Hindlimb muscle (tissue), 1 donor: ENCODE results near the gene FCHSD2. TPM values are rescaled to one million over a fixed set of nuclear protein-coding genes. Genes with fewer than 3 reads are reported as not detected.
"Not testable (repeated sequence)": the region's sequence is repeated elsewhere in the genome, so short reads cannot be mapped to it uniquely, and the experiment has no call there.

ENCODE experiments used
- DNase-seq: peaks from one replicate; pipeline ENCODE4 v3.0.0-alpha.2; 2013
- polyA plus RNA-seq: library from polyadenylated mRNA; unstranded; fragments of 120-200 nt; gene quantifications from one replicate; pipeline ENCODE4 v1.2.1, GENCODE V29; 2013; ENCODE audit not compliant: insufficient read length

FCHSD2 gene
- polyA plus RNA-seq, 1 donor: 27.4 TPM

- DNase-seq: no peak
These were observed 281.5 kb downstream of the FCHSD2 start for GRCh38 chr11:72860592-72860991.

GRCh38 chr11:72860010-72860409 lies 282.1 kb downstream of the FCHSD2 start:
- DNase-seq: no peak

- no peak for DNase-seq
These were observed 283.0 kb downstream of the FCHSD2 start for GRCh38 chr11:72859126-72859525.

- DNase-seq: not testable (repeated sequence)
These were observed 283.9 kb downstream of the FCHSD2 start for GRCh38 chr11:72858267-72858666.

- peak; percentile 49 for DNase-seq
These were observed 285.4 kb downstream of the FCHSD2 start for GRCh38 chr11:72856551-72857345.

- no peak for DNase-seq
These were observed 286.1 kb downstream of the FCHSD2 start for GRCh38 chr11:72856065-72856464.

GRCh38 chr11:72851726-72852125 lies 290.4 kb downstream of the FCHSD2 start:
- DNase-seq: no peak

GRCh38 chr11:72850832-72851231 lies 291.3 kb downstream of the FCHSD2 start:
- DNase-seq: no peak

- no peak for DNase-seq
These were observed 293.2 kb downstream of the FCHSD2 start for GRCh38 chr11:72848846-72849466.

GRCh38 chr11:72844356-72844755 lies 297.8 kb downstream of the FCHSD2 start:
- no peak for DNase-seq

GRCh38 chr11:72842653-72843330 lies 299.3 kb downstream of the FCHSD2 start:
- DNase-seq: no peak

- no peak for DNase-seq
These were observed 300.0 kb downstream of the FCHSD2 start for GRCh38 chr11:72842126-72842525.

GRCh38 chr11:72841397-72841796 lies 300.7 kb downstream of the FCHSD2 start:
- DNase-seq: no peak

GRCh38 chr11:72840780-72841179 lies 301.3 kb downstream of the FCHSD2 start:
- DNase-seq: no peak

- DNase-seq: no peak
These were observed 303.3 kb downstream of the FCHSD2 start for GRCh38 chr11:72838691-72839305.

- no peak for DNase-seq
These were observed 306.0 kb downstream of the FCHSD2 start for GRCh38 chr11:72836111-72836510.

- no peak for DNase-seq
These were observed 307.2 kb downstream of the FCHSD2 start for GRCh38 chr11:72834905-72835304.

- peak; percentile 83 for DNase-seq
These were observed 308.2 kb downstream of the FCHSD2 start for GRCh38 chr11:72833811-72834493.

GRCh38 chr11:72833083-72833733 lies 308.9 kb downstream of the FCHSD2 start:
- no peak for DNase-seq

GRCh38 chr11:72832301-72833082 lies 309.6 kb downstream of the FCHSD2 start:
- DNase-seq: no peak
